NCI-H2196 (cell line): ENCODE measurements around the gene MAD2L2.

Experiments
- DNase-seq: peaks from one replicate; lab custom pipeline; 2025; ENCODE audit not compliant: unreplicated experiment; lab: John Stamatoyannopoulos, UW

MAD2L2 gene

GRCh38 chr1:11705596-11705995 is 24.6 kb upstream of the MAD2L2 start:
- DNase-seq: no peak

GRCh38 chr1:11704691-11705475 is 23.9 kb upstream of the MAD2L2 start:
- DNase-seq: no peak

- DNase-seq: no peak
These were observed 23.2 kb upstream of the MAD2L2 start for GRCh38 chr1:11704194-11704529.

- no peak for DNase-seq
These were observed 22.6 kb upstream of the MAD2L2 start for GRCh38 chr1:11703357-11704193.

- no peak for DNase-seq
These were observed 21.2 kb upstream of the MAD2L2 start for GRCh38 chr1:11701981-11702803.

- no peak for DNase-seq
These were observed 20.6 kb upstream of the MAD2L2 start for GRCh38 chr1:11701551-11701961.

- DNase-seq: no peak
These were observed 19.9 kb upstream of the MAD2L2 start for GRCh38 chr1:11700601-11701467.

GRCh38 chr1:11697893-11698210 is 16.9 kb upstream of the MAD2L2 start:
- no peak for DNase-seq

- no peak for DNase-seq
These were observed 16.4 kb upstream of the MAD2L2 start for GRCh38 chr1:11697188-11697892.

GRCh38 chr1:11695861-11696260 is 14.9 kb upstream of the MAD2L2 start:
- no peak for DNase-seq

GRCh38 chr1:11693917-11694316 is 13.0 kb upstream of the MAD2L2 start:
- no peak for DNase-seq

- peak; percentile 37 for DNase-seq
These were observed 12.2 kb upstream of the MAD2L2 start for GRCh38 chr1:11693024-11693590.

GRCh38 chr1:11691928-11692711 is 11.2 kb upstream of the MAD2L2 start:
- DNase-seq: no peak

GRCh38 chr1:11691302-11691914 is 10.5 kb upstream of the MAD2L2 start, which contains the start of gene DRAXIN:
Gene DRAXIN, plus strand, starts transcription at chr1:11691710. Its CDS starts 14,549 bp downstream, at chr1:11706259.
- peak; percentile 70 for DNase-seq

- no peak for DNase-seq
These were observed 9.7 kb upstream of the MAD2L2 start for GRCh38 chr1:11690397-11691301.

GRCh38 chr1:11688506-11688905 is 7.6 kb upstream of the MAD2L2 start:
- no peak for DNase-seq

GRCh38 chr1:11685210-11685752 is 4.3 kb upstream of the MAD2L2 start:
- DNase-seq: no peak
